Stimulated activated memory B cell treated with anti-CD40 and anti-IgM and Interleukin-4, amounts not matched to agents 10 μg/mL and 1 μg/mL and 100 μg/mL, for 72 hours (primary cell): Measurements from ENCODE around the gene PDE6A.
"Not testable (repeated sequence)": the region's sequence is repeated elsewhere in the genome, so short reads cannot be mapped to it uniquely, and the experiment has no call there.

Experiments
- ATAC-seq: fragments of 150-1000 bp; cut with Tn5 transposase; 2 replicates; pipeline ENCODE4 v1.10.0; 2021
- H3K27ac Mint-ChIP-seq: one replicate; pipeline ENCODE4 v1.8.0; 2022; ENCODE audit warnings: mild to moderate bottlenecking, mixed read lengths
- H3K27me3 Mint-ChIP-seq: one replicate; pipeline ENCODE4 v1.8.0; 2022; ENCODE audit warnings: mixed read lengths
- H3K36me3 Mint-ChIP-seq: one replicate; pipeline ENCODE4 v1.8.0; 2022; ENCODE audit warnings: mixed read lengths
- H3K4me1 Mint-ChIP-seq: one replicate; pipeline ENCODE4 v1.8.0; 2022; ENCODE audit warnings: mixed read lengths
- H3K4me3 Mint-ChIP-seq: one replicate; pipeline ENCODE4 v1.8.0; 2022; ENCODE audit warnings: mild to moderate bottlenecking, moderate library complexity, mixed read lengths
- H3K9me3 Mint-ChIP-seq: one replicate; pipeline ENCODE4 v1.8.0; 2022; ENCODE audit warnings: mixed read lengths

PDE6A gene

DNA sequence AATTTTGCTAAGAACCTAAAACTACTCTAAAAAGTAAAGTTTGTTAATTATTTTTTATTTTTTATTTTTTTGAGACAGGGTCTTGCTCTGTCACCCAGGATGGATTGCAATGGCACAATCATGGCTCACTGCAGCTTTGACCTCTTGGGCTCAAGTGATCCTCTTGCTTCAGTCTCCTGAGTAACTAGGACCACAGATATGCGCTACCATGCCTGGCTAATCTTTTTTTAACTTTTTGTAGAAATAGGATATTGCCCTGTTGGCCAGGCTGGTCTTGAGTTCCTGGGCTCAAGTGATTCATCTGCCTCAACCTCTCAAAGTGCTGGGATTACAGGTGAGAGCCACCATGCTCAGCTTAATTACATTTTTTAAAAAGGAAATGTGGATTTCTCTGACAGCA, 45.8 kb downstream of the PDE6A start:
- H3K4me1 Mint-ChIP-seq, result no peaks in the 10 kb centered on the region
- peaks cover 10% of the 10 kb centered on the region for H3K27me3 Mint-ChIP-seq
- H3K9me3 Mint-ChIP-seq, result no peaks in the 10 kb centered on the region
- H3K4me3 Mint-ChIP-seq, result no peak overlapping the region
- H3K36me3 Mint-ChIP-seq, result no peaks in the 10 kb centered on the region
- H3K27ac Mint-ChIP-seq, result no peak overlapping the region
- no peak for ATAC-seq

DNA sequence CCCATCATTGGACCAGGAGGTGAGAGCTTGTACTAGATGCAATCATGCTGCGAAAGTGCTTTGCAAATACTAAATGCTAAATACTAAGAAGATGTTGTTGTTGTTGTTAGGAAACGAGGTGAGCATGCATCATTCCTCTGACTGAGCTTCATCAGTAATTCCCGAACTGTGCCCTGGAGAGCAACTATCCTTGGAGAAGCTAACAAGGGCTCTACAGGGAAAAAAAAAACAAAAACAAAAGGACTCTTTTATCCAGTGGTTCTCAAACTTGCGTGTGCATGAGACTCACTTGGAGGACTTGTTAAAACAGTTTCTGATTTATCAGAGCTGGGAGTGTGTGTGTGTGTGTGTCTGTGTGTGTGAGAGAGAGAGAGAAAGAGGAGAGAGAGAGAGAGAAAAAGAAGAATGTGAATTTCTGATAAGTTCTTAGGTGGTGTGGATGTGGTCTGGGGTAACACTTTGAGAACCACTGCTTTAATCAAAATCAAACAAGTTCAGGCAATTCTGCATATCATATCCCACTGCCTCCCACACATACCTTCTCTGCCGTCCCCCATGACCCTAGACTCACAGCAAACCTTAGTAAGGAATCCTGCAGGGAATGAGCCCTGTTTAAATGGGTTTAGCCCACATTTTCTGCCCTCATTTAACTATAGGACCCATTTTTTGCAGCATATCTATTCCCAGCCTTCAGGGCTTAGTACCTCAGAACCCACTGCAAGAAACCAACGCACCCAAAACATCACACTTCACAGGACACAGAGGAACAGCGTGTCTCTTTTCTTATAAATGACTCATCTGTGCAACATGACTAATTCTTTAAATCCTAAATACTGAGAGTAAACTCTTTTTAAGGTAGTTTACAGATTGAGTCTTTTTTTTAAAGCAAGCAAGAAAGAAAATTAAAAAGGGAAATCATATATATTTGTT, 48.9 kb downstream of the PDE6A start:
- no peak for ATAC-seq
- H3K4me3 Mint-ChIP-seq, result no peak overlapping the region
- no peak overlapping the region for H3K27ac Mint-ChIP-seq
- H3K9me3 Mint-ChIP-seq, result no peaks in the 10 kb centered on the region
- H3K27me3 Mint-ChIP-seq, result no peaks in the 10 kb centered on the region
- H3K4me1 Mint-ChIP-seq, result no peaks in the 10 kb centered on the region
- H3K36me3 Mint-ChIP-seq, result no peaks in the 10 kb centered on the region

DNA sequence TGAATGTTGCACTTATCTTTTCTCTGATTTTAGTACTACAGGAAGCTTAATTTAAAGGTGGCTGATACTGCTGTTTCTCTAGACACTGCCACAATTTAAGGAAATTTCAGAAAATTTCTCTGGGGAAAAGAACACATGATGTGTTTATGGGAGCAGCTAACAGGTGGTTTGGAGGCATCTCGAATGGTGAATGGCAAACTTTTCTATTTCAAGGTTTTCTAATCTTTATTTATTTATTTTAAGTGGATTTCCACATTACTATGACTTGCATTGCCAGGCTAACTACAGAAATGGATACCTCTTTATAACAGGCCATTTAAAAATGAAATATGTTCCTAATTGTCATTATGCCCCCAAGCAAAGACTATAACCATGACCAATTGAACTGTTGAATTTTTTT, 50.4 kb downstream of the PDE6A start:
- Mint-ChIP-seq H3K9me3 (no peaks in the 10 kb centered on the region), H3K4me1 (no peaks in the 10 kb centered on the region), H3K27me3 (no peaks in the 10 kb centered on the region), H3K27ac (no peak overlapping the region), H3K36me3 (no peaks in the 10 kb centered on the region), H3K4me3 (no peak overlapping the region)
- ATAC-seq, result no peak

- Mint-ChIP-seq H3K27me3 (no peaks in the 10 kb centered on the region), H3K36me3 (no peaks in the 10 kb centered on the region), H3K27ac (no peak overlapping the region), H3K9me3 (no peaks in the 10 kb centered on the region), H3K4me3 (no peak overlapping the region), H3K4me1 (no peaks in the 10 kb centered on the region)
- no peak for ATAC-seq
Observed at GRCh38 chr5:149893403-149893931, 51.1 kb downstream of the PDE6A start.

GRCh38 chr5:149892594-149892993, 52.0 kb downstream of the PDE6A start:
- H3K9me3 Mint-ChIP-seq, result no peaks in the 10 kb centered on the region
- no peaks in the 10 kb centered on the region for H3K36me3 Mint-ChIP-seq
- no peak overlapping the region for H3K27ac Mint-ChIP-seq
- no peaks in the 10 kb centered on the region for H3K27me3 Mint-ChIP-seq
- no peaks in the 10 kb centered on the region for H3K4me1 Mint-ChIP-seq
- no peak for ATAC-seq
- no peak overlapping the region for H3K4me3 Mint-ChIP-seq

- no peak overlapping the region for H3K27ac Mint-ChIP-seq
- H3K4me1 Mint-ChIP-seq, result no peaks in the 10 kb centered on the region
- H3K27me3 Mint-ChIP-seq, result no peaks in the 10 kb centered on the region
- no peak for ATAC-seq
- H3K36me3 Mint-ChIP-seq, result no peaks in the 10 kb centered on the region
- no peak overlapping the region for H3K4me3 Mint-ChIP-seq
- H3K9me3 Mint-ChIP-seq, result no peaks in the 10 kb centered on the region
Observed at GRCh38 chr5:149888280-149888679, 56.3 kb downstream of the PDE6A start.

DNA sequence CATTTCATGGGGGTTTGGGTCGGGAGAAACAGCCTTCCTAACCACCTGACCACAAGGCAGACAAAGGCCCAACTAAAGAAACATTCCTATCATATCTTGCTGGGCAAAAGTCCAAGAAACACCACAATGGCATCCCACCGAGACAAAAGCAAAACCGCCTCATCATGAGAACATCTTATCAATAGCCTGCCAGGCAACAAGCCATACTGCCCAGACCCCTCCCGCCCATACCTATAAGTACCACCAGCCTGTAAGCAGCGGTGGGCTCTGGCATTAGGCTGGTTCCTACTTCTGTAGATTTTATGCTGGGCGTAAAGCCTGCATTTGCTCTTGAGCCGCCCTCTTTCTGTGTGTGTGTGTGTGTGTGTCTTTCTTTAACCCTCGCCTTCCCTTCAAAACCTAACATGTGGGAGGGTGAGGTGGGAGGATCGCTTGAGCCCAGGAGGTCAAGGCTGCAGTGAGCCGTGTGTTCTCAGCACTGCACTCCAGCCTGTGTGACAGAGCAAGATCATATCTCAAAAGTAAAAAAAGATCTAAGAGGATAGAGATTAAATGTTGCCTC, 56.9 kb downstream of the PDE6A start:
- H3K4me1 Mint-ChIP-seq, result no peaks in the 10 kb centered on the region
- H3K27me3 Mint-ChIP-seq, result no peaks in the 10 kb centered on the region
- H3K36me3 Mint-ChIP-seq, result no peaks in the 10 kb centered on the region
- H3K4me3 Mint-ChIP-seq, result no peak overlapping the region
- no peak for ATAC-seq
- H3K9me3 Mint-ChIP-seq, result no peaks in the 10 kb centered on the region
- no peak overlapping the region for H3K27ac Mint-ChIP-seq

DNA sequence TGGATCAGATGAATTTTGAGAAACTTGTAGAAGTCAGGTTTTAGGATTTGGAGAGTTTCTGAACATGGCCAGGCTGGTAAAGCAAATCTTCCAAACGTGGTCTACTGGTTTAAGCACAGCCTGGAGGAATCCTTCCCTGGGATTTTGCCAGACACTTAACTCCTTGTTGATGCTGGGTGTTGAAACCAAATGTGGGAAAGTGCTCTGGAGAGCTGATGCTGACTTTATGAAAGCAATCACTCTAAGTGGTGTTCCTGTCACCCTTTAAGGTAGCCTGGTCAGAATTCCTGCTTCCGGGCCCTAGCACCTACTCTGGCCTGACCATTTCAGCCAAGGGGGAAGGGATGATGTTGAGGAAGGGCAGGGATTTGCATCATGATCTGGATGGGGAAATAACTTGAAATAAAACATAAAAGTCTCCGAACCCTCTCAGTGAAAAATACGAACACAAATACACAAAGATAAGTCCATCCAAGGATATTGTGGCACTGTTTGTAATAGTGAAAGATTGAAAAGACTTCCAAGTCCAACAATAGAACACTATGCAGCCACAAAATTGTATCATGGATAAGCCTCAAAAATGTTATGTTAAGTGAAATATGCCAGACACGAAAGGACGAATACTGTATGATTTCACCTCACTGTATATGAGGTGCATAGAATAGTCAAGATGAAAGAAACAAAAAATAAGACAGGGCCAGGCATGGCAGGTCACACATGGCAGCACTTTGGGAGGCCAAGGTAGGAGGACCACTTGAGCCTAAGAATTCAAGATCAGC, 57.7 kb downstream of the PDE6A start:
- H3K36me3 Mint-ChIP-seq, result no peaks in the 10 kb centered on the region
- H3K27me3 Mint-ChIP-seq, result no peaks in the 10 kb centered on the region
- no peaks in the 10 kb centered on the region for H3K4me1 Mint-ChIP-seq
- ATAC-seq, result no peak
- H3K27ac Mint-ChIP-seq, result no peak overlapping the region
- no peak overlapping the region for H3K4me3 Mint-ChIP-seq
- no peaks in the 10 kb centered on the region for H3K9me3 Mint-ChIP-seq

DNA sequence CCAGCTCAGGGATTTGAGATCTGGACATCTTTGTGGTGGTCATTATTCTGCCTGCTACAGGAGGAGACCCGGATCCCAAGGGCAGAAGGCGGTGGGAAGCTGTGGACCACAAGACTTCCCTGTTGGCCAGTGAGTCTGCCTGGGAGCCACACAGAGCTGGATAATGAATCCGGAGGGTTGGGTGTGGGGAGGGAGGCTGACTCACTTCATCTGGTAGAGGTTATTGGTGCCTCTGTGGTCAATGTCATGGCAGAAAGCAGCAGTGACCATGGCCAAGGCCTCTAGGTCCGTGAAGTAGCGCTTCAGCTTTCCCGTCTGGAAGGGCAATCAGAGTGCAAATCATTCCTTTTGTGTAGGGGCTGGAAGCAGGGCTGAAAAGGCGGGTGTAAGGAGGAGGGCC, 58.5 kb downstream of the PDE6A start:
- no peak for ATAC-seq
- Mint-ChIP-seq H3K27ac (no peak overlapping the region), H3K4me3 (no peak overlapping the region), H3K4me1 (no peaks in the 10 kb centered on the region), H3K27me3 (peaks cover 2% of the 10 kb centered on the region), H3K9me3 (peaks cover 5% of the 10 kb centered on the region), H3K36me3 (no peaks in the 10 kb centered on the region)

DNA sequence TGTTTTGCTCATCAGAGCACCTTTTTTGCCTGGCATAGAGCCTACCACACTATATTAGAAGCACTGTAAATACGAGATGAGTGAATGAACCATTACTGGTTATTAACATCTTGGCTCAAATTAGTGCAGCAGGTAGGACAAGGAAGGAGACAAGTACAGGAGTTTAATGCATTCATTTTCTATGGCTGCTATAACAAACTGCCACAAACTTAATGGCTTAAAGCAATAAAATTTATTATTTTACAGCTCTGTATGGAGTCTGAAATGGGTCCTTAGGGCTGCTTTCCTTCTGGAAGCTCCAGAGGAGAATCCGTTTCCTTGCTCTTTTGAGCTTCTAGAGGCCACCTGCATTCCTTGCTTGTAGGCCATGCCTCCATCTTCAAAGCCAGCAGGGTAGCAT, 59.1 kb downstream of the PDE6A start:
- H3K36me3 Mint-ChIP-seq, result no peaks in the 10 kb centered on the region
- H3K4me3 Mint-ChIP-seq, result no peak overlapping the region
- no peak for ATAC-seq
- H3K4me1 Mint-ChIP-seq, result no peaks in the 10 kb centered on the region
- H3K9me3 Mint-ChIP-seq, result peaks cover 5% of the 10 kb centered on the region
- peaks cover 7% of the 10 kb centered on the region for H3K27me3 Mint-ChIP-seq
- H3K27ac Mint-ChIP-seq, result no peak overlapping the region

DNA sequence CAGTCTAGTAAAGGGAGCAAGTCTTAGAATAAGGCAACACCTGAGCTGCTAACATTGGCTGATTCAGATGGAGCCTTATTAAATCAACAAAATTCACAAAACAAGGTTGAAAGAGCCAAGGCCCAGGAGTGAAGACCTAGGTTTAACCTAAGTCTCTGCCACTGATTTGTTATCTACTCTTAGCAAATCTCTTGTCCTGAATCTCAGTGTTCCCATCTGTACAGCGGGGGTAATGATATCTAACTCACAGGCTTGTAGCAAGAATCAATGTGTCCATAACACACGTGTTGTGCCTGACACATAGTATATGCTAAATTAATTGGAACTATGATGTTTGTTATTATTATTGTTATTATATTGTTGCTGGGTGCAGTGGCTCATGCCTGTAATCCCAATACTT, 61.0 kb downstream of the PDE6A start:
- no peak for ATAC-seq
- no peaks in the 10 kb centered on the region for H3K36me3 Mint-ChIP-seq

DNA sequence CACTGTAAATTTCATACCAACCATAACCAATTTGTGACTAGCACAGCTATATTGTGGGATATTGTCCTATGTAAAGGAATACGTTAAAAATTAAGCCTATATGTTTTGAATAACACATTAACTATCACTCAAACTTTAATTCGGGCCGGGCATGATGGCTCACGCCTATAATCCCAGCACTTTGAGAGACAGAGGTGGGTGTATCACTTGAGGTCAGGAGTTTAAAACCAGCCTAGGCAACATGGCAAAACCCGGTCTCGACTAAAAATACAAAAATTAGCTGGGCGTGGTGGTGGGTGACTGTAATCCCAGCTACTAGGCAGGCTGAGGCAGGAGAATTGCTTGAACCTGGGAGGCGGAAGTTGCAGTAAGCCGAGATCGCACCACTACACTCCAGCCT, 62.0 kb downstream of the PDE6A start:
- not testable (repeated sequence) for H3K27ac Mint-ChIP-seq, H3K4me3 Mint-ChIP-seq, H3K4me1 Mint-ChIP-seq, H3K9me3 Mint-ChIP-seq, H3K36me3 Mint-ChIP-seq, ATAC-seq
- H3K27me3 Mint-ChIP-seq, result peaks cover 20% of the 10 kb centered on the region

More for the DNA sequence above, 61.0 kb downstream of the PDE6A start:
- Mint-ChIP-seq H3K4me3 (no peak overlapping the region), H3K27me3 (peaks cover 20% of the 10 kb centered on the region), H3K9me3 (peaks cover 5% of the 10 kb centered on the region), H3K27ac (no peak overlapping the region), H3K4me1 (no peaks in the 10 kb centered on the region)

- Mint-ChIP-seq H3K9me3 (peaks cover 5% of the 10 kb centered on the region), H3K27me3 (peaks cover 20% of the 10 kb centered on the region), H3K4me1 (no peaks in the 10 kb centered on the region), H3K4me3 (no peak overlapping the region), H3K27ac (no peak overlapping the region), H3K36me3 (no peaks in the 10 kb centered on the region)
- no peak for ATAC-seq
Observed at GRCh38 chr5:149881874-149882273, 62.7 kb downstream of the PDE6A start.

- ATAC-seq, result no peak
- H3K36me3 Mint-ChIP-seq, result no peaks in the 10 kb centered on the region
- no peak overlapping the region for H3K4me3 Mint-ChIP-seq
- peaks cover 5% of the 10 kb centered on the region for H3K9me3 Mint-ChIP-seq
- no peak overlapping the region for H3K27ac Mint-ChIP-seq
- H3K27me3 Mint-ChIP-seq, result peaks cover 20% of the 10 kb centered on the region
- H3K4me1 Mint-ChIP-seq, result no peaks in the 10 kb centered on the region
Observed at GRCh38 chr5:149881069-149881622, 63.4 kb downstream of the PDE6A start.

DNA sequence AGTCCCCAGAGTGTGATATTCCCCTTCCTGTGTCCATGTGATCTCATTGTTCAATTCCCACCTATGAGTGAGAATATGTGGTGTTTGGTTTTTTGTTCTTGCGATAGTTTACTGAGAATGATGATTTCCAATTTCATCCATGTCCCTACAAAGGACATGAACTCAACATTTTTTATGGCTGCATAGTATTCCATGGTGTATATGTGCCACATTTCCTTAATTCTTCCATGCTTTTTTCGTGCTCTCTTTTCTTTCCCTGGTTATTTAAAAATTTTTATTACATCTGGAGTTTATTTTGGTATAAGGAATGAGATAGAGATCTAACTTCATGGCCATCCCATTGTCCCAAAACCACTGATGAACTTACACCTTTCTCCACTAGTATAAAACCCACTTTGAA, 65.0 kb downstream of the PDE6A start:
- not testable (repeated sequence) for H3K27ac Mint-ChIP-seq, H3K4me1 Mint-ChIP-seq, H3K4me3 Mint-ChIP-seq, H3K36me3 Mint-ChIP-seq, ATAC-seq, H3K9me3 Mint-ChIP-seq
- peaks cover 20% of the 10 kb centered on the region for H3K27me3 Mint-ChIP-seq
